WTC11 (cell line): ENCODE data around the gene MRPL28. TPM values are rescaled to one million over a fixed set of nuclear protein-coding genes. Genes with fewer than 3 reads are reported as not detected.
"Not testable (repeated sequence)": the region's sequence is repeated elsewhere in the genome, so short reads cannot be mapped to it uniquely, and the experiment has no call there.

ENCODE experiments used
- ATAC-seq: fragments of 200-7000 bp; cut with Tn5 transposase; 2 replicates; pipeline ENCODE4 v1.10.0; 2021; ENCODE audit warnings: mild to moderate bottlenecking, moderate library complexity
- CTCF ChIA-PET: fragments of 300-600 bp; sonication (Branson Sonifier 250); formaldehyde crosslinking; loops from one replicate; lab custom pipeline; 2021; ENCODE audit warnings: antibody characterized with exemption; lab: Charles Lee
- POLR2A ChIA-PET: fragments of 350-600 bp; sonication (Branson Sonifier 250); formaldehyde crosslinking; loops from one replicate; lab custom pipeline; 2021; ENCODE audit warnings: antibody characterized with exemption; lab: Charles Lee
- DNase-seq: peaks from one replicate; pipeline ENCODE4 v3.0.0; 2021; ENCODE audit warnings: low spot score
- H3K27ac Mint-ChIP-seq: 2 replicates; pipeline ENCODE4 v1.8.0; 2021; ENCODE audit warnings: mixed read lengths
- H3K27me3 Mint-ChIP-seq: 2 replicates; pipeline ENCODE4 v1.8.0; 2021; ENCODE audit warnings: low read depth, mild to moderate bottlenecking, moderate library complexity, mixed read lengths
- H3K36me3 Mint-ChIP-seq: 2 replicates; pipeline ENCODE4 v1.8.0; 2021; ENCODE audit warnings: mixed read lengths
- H3K4me1 Mint-ChIP-seq: 2 replicates; pipeline ENCODE4 v1.8.0; 2022; ENCODE audit warnings: mixed read lengths
- H3K4me3 Mint-ChIP-seq: 2 replicates; pipeline ENCODE4 v1.8.0; 2021; ENCODE audit warnings: mild to moderate bottlenecking, moderate library complexity, mixed read lengths
- H3K9me3 Mint-ChIP-seq: 2 replicates; pipeline ENCODE4 v1.8.0; 2021; ENCODE audit warnings: mixed read lengths
- ELF4 ChIP-seq: sonication (generic); formaldehyde crosslinking; IDR thresholded peaks from 2 replicates; pipeline ENCODE4 v1.8.1; 2022; ENCODE audit warnings: low read depth, mild to moderate bottlenecking, moderate library complexity, missing genetic modification reagents
- FOXJ3 ChIP-seq: sonication (generic); formaldehyde crosslinking; IDR thresholded peaks from 2 replicates; pipeline ENCODE4 v1.9.0; 2021; ENCODE audit warnings: missing genetic modification reagents, mild to moderate bottlenecking, borderline replicate concordance
- FOXK1 ChIP-seq: sonication (generic); formaldehyde crosslinking; IDR thresholded peaks from 2 replicates; pipeline ENCODE4 v1.8.0; 2022; ENCODE audit warnings: mild to moderate bottlenecking, moderate library complexity, missing genetic modification reagents
- FOXP1 ChIP-seq: sonication (generic); formaldehyde crosslinking; IDR thresholded peaks from 2 replicates; pipeline ENCODE4 v1.8.0; 2022; ENCODE audit warnings: missing genetic modification reagents, mild to moderate bottlenecking, moderate library complexity, borderline replicate concordance
- GABPB1 ChIP-seq: sonication (generic); formaldehyde crosslinking; IDR thresholded peaks from 2 replicates; pipeline ENCODE4 v1.8.1; 2023; ENCODE audit warnings: mild to moderate bottlenecking, missing genetic modification reagents
- GTF2I ChIP-seq: fragments of 250-450 bp; sonication (Bioruptor Pico); conservative IDR thresholded peaks from 2 replicates; pipeline ENCODE4 v1.4.0; 2021; ENCODE audit warnings: mild to moderate bottlenecking
- JAZF1 ChIP-seq: fragments of 250-450 bp; sonication (Bioruptor Pico); IDR thresholded peaks from 2 replicates; pipeline ENCODE4 v1.9.0; 2021; ENCODE audit warnings: moderate library complexity, mild to moderate bottlenecking, inconsistent platforms
- NFATC4 ChIP-seq: fragments of 250-450 bp; sonication (Bioruptor Pico); IDR thresholded peaks from 2 replicates; pipeline ENCODE4 v1.9.0; 2021; ENCODE audit warnings: mild to moderate bottlenecking
- NR3C1 ChIP-seq: sonication (generic); formaldehyde crosslinking; conservative IDR thresholded peaks from 2 replicates; pipeline ENCODE4 v1.8.1; 2023; ENCODE audit warnings: low read depth, mild to moderate bottlenecking, missing genetic modification reagents
- TEAD4 ChIP-seq: sonication (generic); formaldehyde crosslinking; IDR thresholded peaks from 2 replicates; pipeline ENCODE4 v1.8.0; 2022; ENCODE audit warnings: mild to moderate bottlenecking, missing genetic modification reagents
- TP53 ChIP-seq: sonication (generic); formaldehyde crosslinking; IDR thresholded peaks from 2 replicates; pipeline ENCODE4 v1.8.1; 2023; ENCODE audit warnings: mild to moderate bottlenecking, missing genetic modification reagents
- ZNF121 ChIP-seq: sonication (generic); formaldehyde crosslinking; IDR thresholded peaks from 2 replicates; pipeline ENCODE4 v1.8.0; 2023; ENCODE audit warnings: missing genetic modification reagents
- ZNF423 ChIP-seq: fragments of 250-450 bp; sonication (Bioruptor Pico); IDR thresholded peaks from 2 replicates; pipeline ENCODE4 v2.1.2; 2022; ENCODE audit warnings: mild to moderate bottlenecking, moderate library complexity
- total RNA-seq: library from RNA; stranded (reverse); gene quantifications from 3 replicates; pipeline ENCODE4 v1.2.3, GENCODE V29; 2021
- TF ChIP-seq, protein P1 (sequence below): sonication (generic); formaldehyde crosslinking; IDR thresholded peaks from 2 replicates; pipeline ENCODE4 v1.8.0; 2022; ENCODE audit warnings: mild to moderate bottlenecking, missing genetic modification reagents
- TF ChIP-seq, protein P2 (sequence below): fragments of 250-450 bp; sonication (Bioruptor Pico); IDR thresholded peaks from 2 replicates; pipeline ENCODE4 v1.9.0; 2021; ENCODE audit warnings: moderate library complexity, mild to moderate bottlenecking, inconsistent platforms, borderline replicate concordance
- TF ChIP-seq, protein P3 (sequence below): fragments of 250-450 bp; sonication (Bioruptor Pico); IDR thresholded peaks from 2 replicates; pipeline ENCODE4 v1.8.0; 2021; ENCODE audit warnings: mild to moderate bottlenecking

MRPL28 gene
- total RNA-seq, 1 experiment from 2014 or later = 119 TPM

DNA sequence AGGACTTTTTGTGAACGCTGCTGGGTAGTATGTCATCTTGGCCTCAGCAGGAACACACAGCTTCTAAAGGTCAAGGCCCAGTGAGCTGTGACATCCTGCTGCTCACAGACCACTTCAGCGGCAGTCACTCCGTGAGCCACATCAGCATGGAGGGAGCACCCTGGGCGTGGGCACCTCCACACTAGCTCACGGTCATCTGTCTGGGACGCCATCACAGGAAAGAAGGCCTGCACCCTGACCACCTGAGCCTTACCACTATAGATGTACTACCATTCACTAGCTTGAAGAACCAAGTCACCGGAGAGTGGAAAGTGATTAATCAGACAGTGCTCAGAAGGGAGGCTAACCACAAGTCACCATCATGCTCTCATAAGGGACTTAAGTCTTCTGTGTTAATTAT lies 21.1 kb downstream of the MRPL28 start:
- CTCF ChIA-PET = no interaction called here
- H3K36me3 Mint-ChIP-seq = peaks cover 33% of the 10 kb centered on the region
- peaks cover 6% of the 10 kb centered on the region for H3K4me1 Mint-ChIP-seq
- no peaks in the 10 kb centered on the region; the same call in 1 of the 2 replicates for H3K27me3 Mint-ChIP-seq
- no peak overlapping the region for H3K4me3 Mint-ChIP-seq
- ATAC-seq = no peak
- POLR2A ChIA-PET = no interaction called here
- TF ChIP-seq FOXJ3 (CRISPR knock-in tag) (no peak), JAZF1 (CRISPR knock-in tag) (no peak), GTF2I (CRISPR knock-in tag) (no peak), FOXP1 (CRISPR knock-in tag) (no peak)
- TF ChIP-seq, all 79 proteins: peak for 0
- Mint-ChIP-seq H3K27ac (peak overlapping the region; percentile 80; the same call in 1 of the 2 replicates), H3K9me3 (no peaks in the 10 kb centered on the region)
- no peak for DNase-seq

DNA sequence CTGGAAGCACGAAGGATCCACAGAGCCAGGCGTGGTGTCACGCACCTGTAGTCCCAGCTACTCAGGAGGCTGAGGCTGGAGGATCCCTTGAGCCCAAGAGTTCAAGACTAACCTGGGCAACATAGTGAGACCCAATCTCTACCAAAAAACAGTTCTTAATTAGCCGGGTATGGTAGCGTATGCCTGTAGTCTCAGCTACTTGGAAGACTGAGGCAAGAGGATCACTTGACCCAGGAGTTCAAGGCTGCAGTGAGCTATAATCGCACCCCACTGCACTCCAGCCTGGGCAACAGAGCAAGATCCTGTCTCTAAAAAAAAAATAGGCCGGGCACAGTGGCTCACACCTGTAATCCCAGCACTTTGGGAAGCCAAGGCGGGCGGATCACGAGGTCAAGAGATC lies 21.8 kb downstream of the MRPL28 start:
- peak; percentile 86 for TF ChIP-seq ZNF121 (CRISPR knock-in tag)
- H3K9me3 Mint-ChIP-seq, H3K4me1 Mint-ChIP-seq, H3K4me3 Mint-ChIP-seq, ATAC-seq, H3K27me3 Mint-ChIP-seq, DNase-seq, POLR2A ChIA-PET: not testable (repeated sequence)
- CTCF ChIA-PET = interaction anchor here (1.0 kb wide), 1 partner anchor 13 kb away, joined by 3 read pairs; no protein-coding TSS in a partner anchor
- H3K27ac Mint-ChIP-seq = 0 out of 2 replicates have a peak overlapping the region, but pooled peaks have one; percentile 72
- peaks cover 36% of the 10 kb centered on the region for H3K36me3 Mint-ChIP-seq

DNA sequence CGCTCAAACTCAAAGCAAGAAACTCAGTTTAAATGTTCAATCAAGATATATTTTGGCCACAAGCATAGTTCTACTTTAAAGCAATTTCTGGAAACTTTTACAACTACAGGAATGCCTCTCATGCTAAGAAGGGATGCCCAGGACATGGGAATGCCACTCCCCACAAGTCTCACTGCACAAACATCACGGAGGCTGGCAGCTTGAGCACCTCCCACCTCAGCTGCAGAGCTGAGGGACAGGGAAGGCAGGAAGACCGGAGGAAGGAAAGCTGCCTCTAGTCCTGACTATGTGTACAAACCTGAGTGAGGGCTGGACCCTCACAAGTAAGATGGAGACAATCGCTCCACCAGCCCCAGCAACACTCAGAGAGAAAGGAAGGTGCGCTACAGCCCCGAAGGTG lies 23.1 kb downstream of the MRPL28 start:
- DNase-seq = no peak
- peaks cover 13% of the 10 kb centered on the region for H3K4me1 Mint-ChIP-seq
- TF ChIP-seq FOXK1 = no peak
- TF ChIP-seq, protein P1, sequence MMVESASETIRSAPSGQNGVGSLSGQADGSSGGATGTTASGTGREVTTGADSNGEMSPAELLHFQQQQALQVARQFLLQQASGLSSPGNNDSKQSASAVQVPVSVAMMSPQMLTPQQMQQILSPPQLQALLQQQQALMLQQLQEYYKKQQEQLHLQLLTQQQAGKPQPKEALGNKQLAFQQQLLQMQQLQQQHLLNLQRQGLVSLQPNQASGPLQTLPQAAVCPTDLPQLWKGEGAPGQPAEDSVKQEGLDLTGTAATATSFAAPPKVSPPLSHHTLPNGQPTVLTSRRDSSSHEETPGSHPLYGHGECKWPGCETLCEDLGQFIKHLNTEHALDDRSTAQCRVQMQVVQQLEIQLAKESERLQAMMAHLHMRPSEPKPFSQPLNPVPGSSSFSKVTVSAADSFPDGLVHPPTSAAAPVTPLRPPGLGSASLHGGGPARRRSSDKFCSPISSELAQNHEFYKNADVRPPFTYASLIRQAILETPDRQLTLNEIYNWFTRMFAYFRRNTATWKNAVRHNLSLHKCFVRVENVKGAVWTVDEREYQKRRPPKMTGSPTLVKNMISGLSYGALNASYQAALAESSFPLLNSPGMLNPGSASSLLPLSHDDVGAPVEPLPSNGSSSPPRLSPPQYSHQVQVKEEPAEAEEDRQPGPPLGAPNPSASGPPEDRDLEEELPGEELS (CRISPR knock-in tag) = no peak
- H3K36me3 Mint-ChIP-seq = peaks cover 45% of the 10 kb centered on the region
- H3K4me3 Mint-ChIP-seq = no peak overlapping the region
- CTCF ChIA-PET = no interaction called here
- no peaks in the 10 kb centered on the region for H3K9me3 Mint-ChIP-seq
- H3K27ac Mint-ChIP-seq = peak overlapping the region; percentile 88
- no peaks in the 10 kb centered on the region; the same call in 1 of the 2 replicates for H3K27me3 Mint-ChIP-seq
- ATAC-seq = no peak
- POLR2A ChIA-PET = no interaction called here

DNA sequence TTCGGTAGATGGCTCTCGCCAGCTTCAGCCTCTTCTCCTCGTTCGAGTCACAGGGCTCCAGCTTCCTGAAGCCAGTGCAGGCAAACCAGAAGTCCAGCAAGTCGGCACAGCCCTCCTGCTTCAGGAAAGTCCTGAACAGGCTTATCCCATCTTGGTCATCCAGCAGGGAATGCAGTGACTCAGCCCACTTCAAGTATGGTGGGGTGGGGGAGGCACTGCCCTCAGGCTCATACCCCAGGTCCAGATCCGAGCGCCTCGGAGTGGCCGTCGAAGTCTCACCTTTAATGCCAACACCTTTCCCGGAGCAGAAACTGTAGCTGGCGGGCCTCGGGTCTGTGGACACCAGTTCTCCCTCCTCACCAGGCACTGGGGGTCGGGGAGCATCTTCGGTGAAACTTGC lies 23.8 kb downstream of the MRPL28 start:
- DNase-seq (no peak), ATAC-seq (no peak)
- Mint-ChIP-seq H3K4me3 (no peak overlapping the region), H3K9me3 (peaks cover 4% of the 10 kb centered on the region; the same call in 1 of the 2 replicates), H3K27me3 (no peaks in the 10 kb centered on the region; the same call in 1 of the 2 replicates), H3K36me3 (peaks cover 51% of the 10 kb centered on the region)
- CTCF ChIA-PET = no interaction called here
- TF ChIP-seq, protein P2, sequence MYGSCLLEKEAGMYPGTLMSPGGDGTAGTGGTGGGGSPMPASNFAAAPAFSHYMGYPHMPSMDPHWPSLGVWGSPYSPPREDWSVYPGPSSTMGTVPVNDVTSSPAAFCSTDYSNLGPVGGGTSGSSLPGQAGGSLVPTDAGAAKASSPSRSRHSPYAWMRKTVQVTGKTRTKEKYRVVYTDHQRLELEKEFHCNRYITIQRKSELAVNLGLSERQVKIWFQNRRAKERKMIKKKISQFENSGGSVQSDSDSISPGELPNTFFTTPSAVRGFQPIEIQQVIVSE (CRISPR knock-in tag) = no peak
- TF ChIP-seq ELF4 (CRISPR knock-in tag) = no peak
- TF ChIP-seq, all 79 proteins: peak for 0
- Mint-ChIP-seq H3K4me1 (peaks cover 17% of the 10 kb centered on the region), H3K27ac (peak overlapping the region; percentile 57; the same call in 1 of the 2 replicates)
- POLR2A ChIA-PET = no interaction called here

DNA sequence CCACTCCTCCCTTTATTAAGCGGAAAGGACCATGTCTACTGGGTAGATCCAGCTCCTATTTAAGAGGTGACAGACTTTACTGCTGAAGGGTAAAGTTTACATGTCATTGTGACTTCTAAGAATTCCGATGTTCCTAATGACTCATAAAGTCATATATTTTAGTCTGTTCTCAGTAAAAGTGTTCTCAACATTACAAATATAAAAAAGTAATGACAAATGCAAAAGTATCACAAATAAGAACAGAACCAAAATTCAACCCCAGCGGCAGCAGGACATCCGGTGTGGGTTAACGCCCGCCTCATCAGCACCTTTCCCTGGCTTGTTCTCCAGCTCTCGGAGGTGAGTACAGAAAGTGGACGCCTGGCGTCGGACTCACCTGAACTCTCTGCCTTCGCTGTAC lies 24.6 kb downstream of the MRPL28 start:
- H3K4me1 Mint-ChIP-seq = peaks cover 17% of the 10 kb centered on the region
- DNase-seq (no peak), ATAC-seq (no peak)
- peaks cover 4% of the 10 kb centered on the region; the same call in 1 of the 2 replicates for H3K9me3 Mint-ChIP-seq
- ChIA-PET CTCF (no interaction called here), POLR2A (no interaction called here)
- 0 out of 2 replicates have a peak overlapping the region, but pooled peaks have one; percentile 57 for H3K27ac Mint-ChIP-seq
- peaks cover 52% of the 10 kb centered on the region for H3K36me3 Mint-ChIP-seq
- no peak overlapping the region for H3K4me3 Mint-ChIP-seq
- no peaks in the 10 kb centered on the region for H3K27me3 Mint-ChIP-seq
- TF ChIP-seq TP53 (CRISPR knock-in tag) (no peak), TEAD4 (no peak), NR3C1 (no peak), NFATC4 (CRISPR knock-in tag) (no peak), GABPB1 (CRISPR knock-in tag) (no peak), ZNF423 (CRISPR knock-in tag) (no peak)
- TF ChIP-seq, protein P3, sequence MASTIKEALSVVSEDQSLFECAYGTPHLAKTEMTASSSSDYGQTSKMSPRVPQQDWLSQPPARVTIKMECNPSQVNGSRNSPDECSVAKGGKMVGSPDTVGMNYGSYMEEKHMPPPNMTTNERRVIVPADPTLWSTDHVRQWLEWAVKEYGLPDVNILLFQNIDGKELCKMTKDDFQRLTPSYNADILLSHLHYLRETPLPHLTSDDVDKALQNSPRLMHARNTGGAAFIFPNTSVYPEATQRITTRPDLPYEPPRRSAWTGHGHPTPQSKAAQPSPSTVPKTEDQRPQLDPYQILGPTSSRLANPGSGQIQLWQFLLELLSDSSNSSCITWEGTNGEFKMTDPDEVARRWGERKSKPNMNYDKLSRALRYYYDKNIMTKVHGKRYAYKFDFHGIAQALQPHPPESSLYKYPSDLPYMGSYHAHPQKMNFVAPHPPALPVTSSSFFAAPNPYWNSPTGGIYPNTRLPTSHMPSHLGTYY (CRISPR knock-in tag) = no peak
